A673 (cell line): ENCODE data around the gene GH2.

ENCODE experiments used
- EZH2 ChIP-seq: fragments of 200-600 bp; sonication (generic); IDR thresholded peaks from 2 replicates; pipeline ENCODE4 v1.6.1; 2017; ENCODE audit warnings: borderline replicate concordance, low read depth, mild to moderate bottlenecking, mixed read lengths, antibody characterized with exemption, low read length; ENCODE audit not compliant: poor library complexity, severe bottlenecking
- TF ChIP-seq, protein P1 (sequence below): fragments of 300-800, 200-600 bp; sonication (generic); conservative IDR thresholded peaks from 2 replicates; pipeline ENCODE4 v1.5.1; 2017; ENCODE audit warnings: low read depth, mild to moderate bottlenecking, antibody characterized with exemption, low read length, moderate library complexity, mixed read lengths

DNA sequence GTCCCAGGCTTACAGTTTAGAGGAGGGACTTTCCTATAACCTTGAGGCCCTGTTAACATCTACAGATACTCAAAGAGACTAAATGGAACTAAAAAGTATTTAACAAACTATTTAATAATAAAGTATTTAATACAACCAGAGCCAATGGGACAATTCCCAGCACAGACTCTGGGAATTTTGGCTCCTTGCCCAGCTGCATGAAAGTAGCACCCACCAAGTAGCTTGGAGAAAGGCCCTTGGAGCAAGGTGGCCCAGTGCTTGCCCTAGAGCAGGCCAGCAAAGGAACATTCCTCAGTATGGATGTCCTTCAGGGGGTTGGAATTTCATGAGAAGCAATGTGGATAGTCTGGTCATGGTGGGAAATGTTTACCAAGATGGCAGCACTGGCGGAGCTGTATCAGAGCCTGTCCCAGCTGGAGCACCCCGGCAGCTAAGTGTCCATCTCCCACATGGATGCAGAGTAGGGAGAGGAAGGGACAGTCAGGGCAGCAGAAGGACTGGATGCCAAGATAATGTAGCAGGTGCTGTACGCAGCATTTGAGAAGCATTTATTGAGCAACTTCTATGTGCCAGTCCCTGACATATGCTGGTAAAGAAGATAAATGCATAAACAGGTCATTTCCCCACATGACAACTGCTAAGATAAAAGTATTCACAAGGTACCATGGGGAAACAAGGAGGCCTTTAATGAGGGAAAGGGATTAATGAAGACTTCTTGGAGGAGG, 34.1 kb downstream of the GH2 start:
- TF ChIP-seq, protein P1, sequence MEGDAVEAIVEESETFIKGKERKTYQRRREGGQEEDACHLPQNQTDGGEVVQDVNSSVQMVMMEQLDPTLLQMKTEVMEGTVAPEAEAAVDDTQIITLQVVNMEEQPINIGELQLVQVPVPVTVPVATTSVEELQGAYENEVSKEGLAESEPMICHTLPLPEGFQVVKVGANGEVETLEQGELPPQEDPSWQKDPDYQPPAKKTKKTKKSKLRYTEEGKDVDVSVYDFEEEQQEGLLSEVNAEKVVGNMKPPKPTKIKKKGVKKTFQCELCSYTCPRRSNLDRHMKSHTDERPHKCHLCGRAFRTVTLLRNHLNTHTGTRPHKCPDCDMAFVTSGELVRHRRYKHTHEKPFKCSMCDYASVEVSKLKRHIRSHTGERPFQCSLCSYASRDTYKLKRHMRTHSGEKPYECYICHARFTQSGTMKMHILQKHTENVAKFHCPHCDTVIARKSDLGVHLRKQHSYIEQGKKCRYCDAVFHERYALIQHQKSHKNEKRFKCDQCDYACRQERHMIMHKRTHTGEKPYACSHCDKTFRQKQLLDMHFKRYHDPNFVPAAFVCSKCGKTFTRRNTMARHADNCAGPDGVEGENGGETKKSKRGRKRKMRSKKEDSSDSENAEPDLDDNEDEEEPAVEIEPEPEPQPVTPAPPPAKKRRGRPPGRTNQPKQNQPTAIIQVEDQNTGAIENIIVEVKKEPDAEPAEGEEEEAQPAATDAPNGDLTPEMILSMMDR = no peak
- TF ChIP-seq EZH2 = no peak
